Ascending aorta (tissue), 2 donors: ENCODE data around the gene ADCY2. TPM values are rescaled to one million over a fixed set of nuclear protein-coding genes. Genes with fewer than 3 reads are reported as not detected.

ENCODE experiments used
- DNase-seq, 2 donors: peaks; one replicate each; pipeline ENCODE4 v3.0.0-alpha.2; 2019; ENCODE audit warnings: low spot score in 2 of 2
- H3K27ac ChIP-seq, 2 donors: fragments of 200-600 bp; sonication (generic); one replicate each; pipeline ENCODE4 v1.5.1; 2016 to 2017; ENCODE audit warnings: mild to moderate bottlenecking in 1 of 2
- H3K27me3 ChIP-seq: fragments of 200-600 bp; sonication (generic); one replicate; pipeline ENCODE4 v1.5.1; 2017
- H3K36me3 ChIP-seq, 2 donors: fragments of 200-600 bp; sonication (generic); one replicate each; pipeline ENCODE4 v1.5.1; 2016
- H3K4me1 ChIP-seq, 2 donors: fragments of 200-600 bp; sonication (generic); one replicate each; pipeline ENCODE4 v1.5.1; 2016 to 2017; ENCODE audit warnings: mild to moderate bottlenecking in 1 of 2
- H3K4me3 ChIP-seq, 2 donors: fragments of 200-600 bp; sonication (generic); one replicate each; pipeline ENCODE4 v1.5.1; 2016 to 2017; ENCODE audit warnings: mild to moderate bottlenecking in 1 of 2
- H3K9me3 ChIP-seq, 2 donors: fragments of 200-600 bp; sonication (generic); one replicate each; pipeline ENCODE4 v1.5.1; 2016
- intact Hi-C: fragments of 100-400 bp; cut with DNase I; formaldehyde crosslinking; loops from one replicate; pipeline ENCODE4 v1.15.1; 2023
- total RNA-seq: library from RNA; depleted of rRNA; stranded (reverse); fragments of >200 nt; gene quantifications from one replicate; pipeline ENCODE4 v1.1.0, GENCODE V29; 2016
- TF ChIP-seq, protein P1 (sequence below), 3 experiments: fragments of 200-600 bp in 2 of 3; fragments of 450-650 bp in 1 of 3; sonication (generic) in 2 of 3; IDR thresholded peaks; one replicate each; pipeline ENCODE4 v1.5.1; 2016 to 2019; ENCODE audit warnings: antibody characterized with exemption in 3 of 3, mild to moderate bottlenecking in 1 of 3, moderate library complexity in 1 of 3

The ADCY2 gene
- total RNA-seq, 1 donor from 2014 or later, result 0.11 TPM

DNA sequence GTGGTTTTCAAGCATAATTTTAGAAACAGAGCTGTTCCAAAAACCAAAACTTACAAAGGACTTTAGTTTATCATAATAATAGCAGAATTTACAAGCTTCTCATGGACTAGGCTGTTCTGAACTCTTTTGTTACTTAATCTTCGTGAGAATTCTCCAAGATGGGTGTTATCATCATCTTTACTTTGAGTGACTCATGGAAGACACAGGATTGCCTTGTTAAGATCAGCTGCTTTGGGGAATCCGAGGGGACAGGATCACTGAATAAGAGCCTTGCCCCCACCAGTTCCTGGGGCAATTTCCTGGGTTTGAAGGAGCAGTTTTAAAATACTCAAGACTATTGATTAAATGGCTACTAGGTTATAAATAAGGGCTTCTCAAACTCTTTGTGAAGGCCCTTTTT lies 374.5 kb downstream of the ADCY2 start:
- Histone ChIP-seq H3K27ac (no peak overlapping the region), H3K4me3 (no peak overlapping the region), H3K4me1 (peaks cover 0 to 4% of the 10 kb centered on the region in 2 donors), H3K36me3 (no peaks in the 10 kb centered on the region), H3K9me3 (no peaks in the 10 kb centered on the region), H3K27me3 (no peaks in the 10 kb centered on the region)
- DNase-seq, result no peak
- intact Hi-C loops, result no loop called here
- TF ChIP-seq, protein P1, sequence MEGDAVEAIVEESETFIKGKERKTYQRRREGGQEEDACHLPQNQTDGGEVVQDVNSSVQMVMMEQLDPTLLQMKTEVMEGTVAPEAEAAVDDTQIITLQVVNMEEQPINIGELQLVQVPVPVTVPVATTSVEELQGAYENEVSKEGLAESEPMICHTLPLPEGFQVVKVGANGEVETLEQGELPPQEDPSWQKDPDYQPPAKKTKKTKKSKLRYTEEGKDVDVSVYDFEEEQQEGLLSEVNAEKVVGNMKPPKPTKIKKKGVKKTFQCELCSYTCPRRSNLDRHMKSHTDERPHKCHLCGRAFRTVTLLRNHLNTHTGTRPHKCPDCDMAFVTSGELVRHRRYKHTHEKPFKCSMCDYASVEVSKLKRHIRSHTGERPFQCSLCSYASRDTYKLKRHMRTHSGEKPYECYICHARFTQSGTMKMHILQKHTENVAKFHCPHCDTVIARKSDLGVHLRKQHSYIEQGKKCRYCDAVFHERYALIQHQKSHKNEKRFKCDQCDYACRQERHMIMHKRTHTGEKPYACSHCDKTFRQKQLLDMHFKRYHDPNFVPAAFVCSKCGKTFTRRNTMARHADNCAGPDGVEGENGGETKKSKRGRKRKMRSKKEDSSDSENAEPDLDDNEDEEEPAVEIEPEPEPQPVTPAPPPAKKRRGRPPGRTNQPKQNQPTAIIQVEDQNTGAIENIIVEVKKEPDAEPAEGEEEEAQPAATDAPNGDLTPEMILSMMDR (IDR thresholded peaks at IDR 0.05), result no peak

DNA sequence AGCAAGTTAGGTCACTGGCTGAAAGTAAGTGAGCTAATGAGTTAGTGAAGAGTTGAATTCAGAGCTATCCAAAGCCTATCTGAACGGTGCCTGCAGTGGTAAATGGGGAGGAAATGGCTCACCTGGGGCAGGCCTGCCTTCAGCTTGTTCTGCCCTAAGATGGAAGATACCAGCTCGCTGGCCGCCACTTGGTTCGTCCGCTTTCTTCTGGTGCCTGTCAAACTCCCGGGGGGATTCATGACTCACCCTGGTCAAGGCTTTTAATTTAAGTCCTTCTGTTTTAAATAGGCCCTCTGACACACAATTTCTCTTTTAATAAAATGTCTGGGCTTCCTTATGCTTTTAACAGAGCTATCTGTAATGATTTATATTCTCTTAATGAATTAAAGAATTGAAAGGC lies 376.2 kb downstream of the ADCY2 start:
- peaks cover 0 to 4% of the 10 kb centered on the region in 2 donors for H3K4me1 ChIP-seq
- DNase-seq, result no peak
- intact Hi-C loops, result no loop called here

DNA sequence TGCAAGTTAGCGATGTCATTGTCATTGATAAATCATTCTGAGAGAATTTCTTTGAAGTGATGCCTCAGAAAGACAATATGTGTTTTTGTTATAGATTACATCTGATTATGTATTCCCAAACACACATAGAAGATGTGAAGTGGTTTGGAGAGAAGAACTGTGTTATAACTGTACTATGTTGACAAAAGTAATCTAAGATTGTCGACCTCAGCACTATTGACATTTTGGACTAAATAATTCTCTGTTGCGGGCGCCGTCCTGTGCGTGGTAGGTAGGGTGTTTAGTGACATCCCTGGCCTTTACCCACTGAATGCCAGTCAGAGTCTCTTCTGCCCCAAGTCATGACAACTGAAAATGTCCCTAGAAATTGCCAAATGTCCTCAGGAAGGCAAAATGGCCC lies 377.2 kb downstream of the ADCY2 start:
- TF ChIP-seq, protein P1 (IDR thresholded peaks at IDR 0.05), result no peak
- no peak for DNase-seq
- Histone ChIP-seq H3K9me3 (no peaks in the 10 kb centered on the region), H3K36me3 (no peaks in the 10 kb centered on the region), H3K27ac (no peak overlapping the region), H3K4me1 (peaks cover 0 to 4% of the 10 kb centered on the region in 2 donors), H3K27me3 (no peaks in the 10 kb centered on the region), H3K4me3 (no peak overlapping the region)
- intact Hi-C loops, result no loop called here

More for the DNA sequence above, 376.2 kb downstream of the ADCY2 start:
- Histone ChIP-seq H3K36me3 (no peaks in the 10 kb centered on the region), H3K9me3 (no peaks in the 10 kb centered on the region), H3K4me3 (no peak overlapping the region), H3K27ac (no peak overlapping the region), H3K27me3 (no peaks in the 10 kb centered on the region)
- TF ChIP-seq, protein P1 (IDR thresholded peaks at IDR 0.05), result no peak

DNA sequence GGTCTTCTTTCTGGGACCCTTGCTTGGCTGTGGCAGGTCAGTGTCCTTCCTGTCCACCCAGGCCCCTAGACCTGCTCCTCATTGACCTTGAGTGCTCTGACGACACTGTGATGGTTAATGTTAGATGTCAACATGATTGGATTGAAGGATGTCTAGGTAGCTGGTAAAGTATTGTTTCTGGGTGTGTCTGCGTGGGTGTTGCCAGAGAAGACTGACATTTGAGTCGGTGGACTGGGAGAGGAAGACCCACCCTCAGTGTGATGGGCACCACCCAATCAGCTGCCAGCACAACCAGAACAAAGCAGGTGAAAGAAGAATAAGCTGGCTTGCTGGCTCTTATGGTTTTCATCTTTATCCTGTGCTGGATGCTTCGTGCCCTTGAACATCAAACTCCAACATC lies 380.5 kb downstream of the ADCY2 start:
- Histone ChIP-seq H3K9me3 (no peaks in the 10 kb centered on the region), H3K4me1 (no peaks in the 10 kb centered on the region), H3K4me3 (no peak overlapping the region), H3K27me3 (no peaks in the 10 kb centered on the region), H3K36me3 (no peaks in the 10 kb centered on the region), H3K27ac (no peak overlapping the region)
- intact Hi-C loops, result no loop called here
- no peak for DNase-seq
- TF ChIP-seq, protein P1 (IDR thresholded peaks at IDR 0.05), result no peak

DNA sequence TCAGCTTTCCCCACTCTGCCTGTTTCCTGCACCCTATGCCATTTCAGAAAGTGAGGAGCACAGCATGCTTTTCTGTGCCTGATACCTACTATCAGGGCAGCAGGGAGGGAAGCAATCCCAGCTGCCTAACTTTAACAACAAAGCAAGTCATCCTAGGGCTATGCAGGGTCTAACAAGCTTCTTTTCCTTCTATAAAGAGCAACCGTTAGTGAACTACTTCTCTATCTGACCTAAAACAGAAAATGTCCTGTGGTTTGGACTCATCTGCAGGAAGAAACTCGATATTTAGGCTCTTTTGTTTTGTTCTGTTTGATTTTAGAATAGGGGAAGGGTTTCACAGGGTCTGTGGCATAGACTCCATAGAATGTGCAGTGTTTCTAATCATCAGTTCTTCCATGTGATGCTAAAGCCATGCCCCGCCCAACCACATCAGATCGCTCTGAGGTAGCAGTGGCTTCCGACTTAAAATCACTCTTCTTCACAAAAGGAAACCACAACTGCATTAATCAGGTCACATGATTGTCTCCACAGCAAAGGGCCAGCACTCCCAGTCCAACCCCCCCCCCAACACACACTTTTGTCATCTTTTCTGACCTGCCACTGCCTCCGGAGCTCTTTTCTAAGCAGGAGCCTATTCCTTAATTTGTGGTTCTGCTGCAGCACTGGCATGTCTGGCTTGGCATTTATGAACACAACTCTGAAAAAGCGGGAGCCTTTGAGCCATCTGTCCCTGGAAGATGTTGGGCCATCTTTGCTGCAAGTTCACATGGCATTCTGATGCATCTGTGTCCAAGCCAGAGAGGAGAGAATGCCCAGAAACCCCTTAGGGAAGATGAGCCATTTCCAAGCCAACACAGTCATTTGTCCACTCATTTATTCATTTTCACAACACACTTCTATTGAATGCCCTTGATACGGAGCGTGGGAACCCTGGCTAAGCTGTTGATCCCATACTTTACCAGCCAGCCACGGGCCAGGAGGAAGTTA lies 383.4 kb downstream of the ADCY2 start:
- intact Hi-C loops, result no loop called here
- no peak for DNase-seq
- Histone ChIP-seq H3K4me3 (no peak overlapping the region), H3K36me3 (no peaks in the 10 kb centered on the region), H3K27me3 (no peaks in the 10 kb centered on the region), H3K4me1 (no peaks in the 10 kb centered on the region), H3K9me3 (no peaks in the 10 kb centered on the region), H3K27ac (no peak overlapping the region)
- TF ChIP-seq, protein P1 (IDR thresholded peaks at IDR 0.05), result no peak
